ENCODE results near the gene MUC5B. TPM values are rescaled to one million over a fixed set of nuclear protein-coding genes. Genes with fewer than 3 reads are reported as not detected.
"Not testable (repeated sequence)": the region's sequence is repeated elsewhere in the genome, so short reads cannot be mapped to it uniquely, and the experiment has no call there.

Gene MUC5B
- total and polyA plus RNA-seq, 2 donors (not counting 3 experiments of a cell fraction or from before 2014, with no cell fraction given): not detected

DNA sequence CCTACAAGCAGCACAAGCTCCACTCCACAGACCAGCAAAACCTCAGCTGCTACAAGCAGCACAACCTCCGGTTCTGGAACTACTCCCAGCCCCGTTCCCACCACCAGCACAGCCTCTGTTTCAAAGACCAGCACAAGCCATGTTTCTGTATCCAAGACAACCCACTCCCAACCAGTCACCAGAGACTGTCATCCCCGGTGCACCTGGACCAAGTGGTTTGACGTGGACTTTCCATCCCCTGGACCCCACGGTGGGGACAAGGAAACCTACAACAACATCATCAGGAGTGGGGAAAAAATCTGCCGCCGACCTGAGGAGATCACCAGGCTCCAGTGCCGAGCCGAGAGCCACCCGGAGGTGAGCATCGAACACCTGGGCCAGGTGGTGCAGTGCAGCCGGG is 33.0 kb upstream of the MUC5B start:
- CTCF ChIA-PET; dilution Hi-C loops (cut with MboI; ENCODE audit: extremely low pct_ligation_motif_present, low sequenced_read_pairs); H3K4me2 ChIP-seq (ENCODE audit: insufficient read depth, low read length); intact Hi-C loops (cut with micrococcal nuclease); H2AFZ ChIP-seq (ENCODE audit: low read depth, low read length); FAIRE-seq; H3K9me3 ChIP-seq (replicated peaks; ENCODE audit: control insufficient read depth, insufficient read depth, low read length); H3K79me2 ChIP-seq (ENCODE audit: control insufficient read depth, insufficient read depth, low read length); H3K4me1 ChIP-seq (ENCODE audit: control insufficient read depth, extremely low read depth, insufficient read depth, low read length); DNase-seq (ENCODE audit: low read depth, low spot score); H3K27me3 ChIP-seq (ENCODE audit: control insufficient read depth in 2 of 2, insufficient read depth in 2 of 2, low read length in 2 of 2); BruUV-seq (replicated peaks); H3K4me3 ChIP-seq (replicated peaks in 1 of 3; ENCODE audit: insufficient read depth in 1 of 3, low read depth in 1 of 3, low read length in 3 of 3); H3K36me3 ChIP-seq (ENCODE audit: control insufficient read depth in 2 of 2, extremely low read depth in 1 of 2, insufficient read depth in 2 of 2, low read length in 2 of 2); H3K9ac ChIP-seq (replicated peaks; ENCODE audit: extremely low read depth, insufficient read depth, low read length); H3K27ac ChIP-seq (ENCODE audit: insufficient read depth, low read depth, low read length); H3K9me1 ChIP-seq (replicated peaks; ENCODE audit: control insufficient read depth, extremely low read depth, insufficient read depth, low read length); H4K20me1 ChIP-seq (replicated peaks; ENCODE audit: control insufficient read depth, extremely low read depth, insufficient read depth, low read length); POLR2A ChIA-PET: not testable (repeated sequence)

DNA sequence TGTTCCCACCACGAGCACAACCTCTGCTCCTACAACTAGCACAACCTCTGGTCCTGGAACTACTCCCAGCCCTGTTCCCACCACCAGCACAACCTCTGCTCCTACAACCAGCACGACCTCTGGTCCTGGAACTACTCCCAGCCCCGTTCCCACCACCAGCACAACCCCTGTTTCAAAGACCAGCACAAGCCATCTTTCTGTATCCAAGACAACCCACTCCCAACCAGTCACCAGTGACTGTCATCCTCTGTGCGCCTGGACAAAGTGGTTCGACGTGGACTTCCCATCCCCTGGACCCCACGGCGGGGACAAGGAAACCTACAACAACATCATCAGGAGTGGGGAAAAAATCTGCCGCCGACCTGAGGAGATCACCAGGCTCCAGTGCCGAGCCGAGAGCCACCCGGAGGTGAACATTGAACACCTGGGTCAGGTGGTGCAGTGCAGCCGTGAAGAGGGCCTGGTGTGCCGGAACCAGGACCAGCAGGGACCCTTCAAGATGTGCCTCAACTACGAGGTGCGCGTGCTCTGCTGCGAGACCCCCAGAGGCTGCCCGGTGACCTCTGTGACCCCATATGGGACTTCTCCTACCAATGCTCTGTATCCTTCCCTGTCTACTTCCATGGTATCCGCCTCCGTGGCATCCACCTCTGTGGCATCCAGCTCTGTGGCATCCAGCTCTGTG is 30.9 kb upstream of the MUC5B start:
- FAIRE-seq: peak; percentile 26
- H3K9me1 ChIP-seq (replicated peaks; ENCODE audit: control insufficient read depth, extremely low read depth, insufficient read depth, low read length); POLR2A ChIA-PET; BruUV-seq (replicated peaks); H2AFZ ChIP-seq (ENCODE audit: low read depth, low read length); H3K4me2 ChIP-seq (ENCODE audit: insufficient read depth, low read length); dilution Hi-C loops (cut with MboI; ENCODE audit: extremely low pct_ligation_motif_present, low sequenced_read_pairs); intact Hi-C loops (cut with micrococcal nuclease); DNase-seq (ENCODE audit: low read depth, low spot score); H3K4me3 ChIP-seq (replicated peaks in 1 of 3; ENCODE audit: insufficient read depth in 1 of 3, low read depth in 1 of 3, low read length in 3 of 3); H3K4me1 ChIP-seq (ENCODE audit: control insufficient read depth, extremely low read depth, insufficient read depth, low read length); H3K9me3 ChIP-seq (replicated peaks; ENCODE audit: control insufficient read depth, insufficient read depth, low read length); H3K9ac ChIP-seq (replicated peaks; ENCODE audit: extremely low read depth, insufficient read depth, low read length); CTCF ChIA-PET; H3K36me3 ChIP-seq (ENCODE audit: control insufficient read depth in 2 of 2, extremely low read depth in 1 of 2, insufficient read depth in 2 of 2, low read length in 2 of 2); H3K27me3 ChIP-seq (ENCODE audit: control insufficient read depth in 2 of 2, insufficient read depth in 2 of 2, low read length in 2 of 2); H3K79me2 ChIP-seq (ENCODE audit: control insufficient read depth, insufficient read depth, low read length); H4K20me1 ChIP-seq (replicated peaks; ENCODE audit: control insufficient read depth, extremely low read depth, insufficient read depth, low read length); H3K27ac ChIP-seq (ENCODE audit: insufficient read depth, low read depth, low read length): not testable (repeated sequence)

Measured in endothelial cell of umbilical vein (primary cell).